SK-N-MC (cell line): ENCODE results near the gene GTF3C2.
"Not testable (repeated sequence)": the region's sequence is repeated elsewhere in the genome, so short reads cannot be mapped to it uniquely, and the experiment has no call there.

ENCODE experiments used
- DNase-seq: peaks from one replicate; pipeline ENCODE4 v3.0.0-alpha.2; 2011; ENCODE audit warnings: low read depth, low spot score
- H3K27ac ChIP-seq: fragments of 200-600 bp; sonication (generic); 2 replicates; pipeline ENCODE4 v1.5.1; 2016; ENCODE audit warnings: mixed run types
- H3K36me3 ChIP-seq: fragments of 200-600 bp; sonication (generic); 2 replicates; pipeline ENCODE4 v1.6.1; 2017; ENCODE audit warnings: antibody characterized with exemption, low read length, mixed read lengths; ENCODE audit not compliant: insufficient read depth
- H3K4me3 ChIP-seq: fragments of 200-600 bp; sonication (generic); 2 replicates; pipeline ENCODE4 v1.5.1; 2016
- H3K9ac ChIP-seq: fragments of 200-600 bp; sonication (generic); 2 replicates; pipeline ENCODE4 v1.8.0; 2017; ENCODE audit warnings: mixed run types, mixed read lengths; ENCODE audit not compliant: insufficient read length
- H3K9me3 ChIP-seq: fragments of 200-600 bp; sonication (generic); 2 replicates; pipeline ENCODE4 v1.6.1; 2017; ENCODE audit warnings: low read depth, mild to moderate bottlenecking, antibody characterized with exemption, low read length, moderate library complexity, mixed read lengths
- EZH2 ChIP-seq: fragments of 200-600 bp; sonication (generic); IDR thresholded peaks from one replicate; pipeline ENCODE4 v1.6.1; 2017; ENCODE audit warnings: antibody characterized with exemption
- FOXP2 ChIP-seq: optimal IDR thresholded peaks from 2 replicates; pipeline ENCODE3; 2011; ENCODE audit warnings: mild to moderate bottlenecking, moderate library complexity; ENCODE audit not compliant: insufficient read depth; ENCODE audit errors: extremely low read length, control extremely low read depth
- POLR2AphosphoS5 ChIP-seq: IDR thresholded peaks from 2 replicates; pipeline ENCODE4 v1.6.1; 2012; ENCODE audit warnings: mild to moderate bottlenecking, low read depth, low read length, borderline replicate concordance

GTF3C2 gene

DNA sequence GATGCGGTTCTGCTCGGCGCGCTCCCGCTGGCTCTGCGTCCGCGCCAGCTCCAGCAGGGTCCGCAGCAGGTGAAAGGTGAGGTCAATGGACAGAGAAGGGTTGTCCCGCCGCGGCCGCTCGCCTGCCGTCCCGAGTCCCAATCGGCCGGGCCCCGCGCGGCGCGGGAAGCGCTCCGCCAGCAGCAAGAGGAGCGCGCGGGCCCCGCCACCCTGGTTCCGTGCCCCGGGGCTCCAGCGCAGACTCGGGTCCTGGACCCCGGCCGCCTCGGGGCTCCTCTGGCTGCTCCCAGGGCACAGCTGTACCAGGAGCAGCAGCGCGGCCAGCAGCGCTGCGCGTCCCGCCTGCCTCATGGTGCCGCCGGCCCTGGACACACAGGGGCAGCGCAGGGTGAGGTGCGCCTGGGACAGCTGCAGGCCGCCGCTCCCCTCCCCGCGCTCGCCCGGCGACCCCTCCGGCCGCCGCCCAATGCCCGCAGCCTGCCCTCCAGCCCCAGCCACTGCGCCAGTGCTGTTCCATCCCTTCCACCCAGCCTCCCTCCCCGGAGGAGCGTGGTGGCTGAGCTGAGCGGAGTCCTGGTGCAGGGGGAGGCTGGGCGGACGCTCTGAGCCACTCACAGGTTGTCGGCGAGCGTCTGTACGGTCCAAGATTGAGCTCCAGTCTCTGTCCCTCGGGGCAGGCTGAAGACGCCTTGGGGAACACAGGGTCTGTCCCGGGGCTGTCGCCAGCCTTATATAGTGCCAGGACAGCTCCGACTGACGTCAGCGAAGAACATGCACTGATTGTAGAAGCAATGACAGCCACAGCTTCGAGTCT, 48.8 kb downstream of the GTF3C2 start:
- TF ChIP-seq EZH2: no peak
- TF ChIP-seq FOXP2: no peak
- no peak for TF ChIP-seq POLR2AphosphoS5
- no peaks in the 10 kb centered on the region for H3K9me3 ChIP-seq
- no peaks in the 10 kb centered on the region for H3K36me3 ChIP-seq
- DNase-seq: no peak
- peak overlapping the region; percentile 30; the same call in 1 of the 2 replicates for H3K4me3 ChIP-seq
- no peak overlapping the region for H3K27ac ChIP-seq
- no peak overlapping the region for H3K9ac ChIP-seq

DNA sequence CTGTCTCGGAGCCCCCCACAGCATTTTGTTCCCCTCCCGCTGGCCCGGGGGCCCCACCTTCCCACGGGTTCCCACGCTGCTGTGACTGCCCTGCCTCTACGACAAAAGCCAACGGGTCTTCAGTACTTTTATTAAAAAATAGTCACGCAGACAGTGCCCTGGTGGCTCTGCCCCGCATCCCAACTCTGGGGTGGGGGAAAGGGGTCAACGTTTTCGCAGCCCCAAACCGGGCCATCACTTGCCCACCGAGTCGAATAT, 49.3 kb downstream of the GTF3C2 start:
- no peak for DNase-seq
- no peaks in the 10 kb centered on the region for H3K36me3 ChIP-seq
- H3K27ac ChIP-seq: no peak overlapping the region
- no peak overlapping the region for H3K9ac ChIP-seq
- H3K4me3 ChIP-seq: peak overlapping the region; percentile 30; the same call in 1 of the 2 replicates
- no peaks in the 10 kb centered on the region for H3K9me3 ChIP-seq
- no peak for TF ChIP-seq POLR2AphosphoS5
- TF ChIP-seq EZH2: no peak
- no peak for TF ChIP-seq FOXP2

DNA sequence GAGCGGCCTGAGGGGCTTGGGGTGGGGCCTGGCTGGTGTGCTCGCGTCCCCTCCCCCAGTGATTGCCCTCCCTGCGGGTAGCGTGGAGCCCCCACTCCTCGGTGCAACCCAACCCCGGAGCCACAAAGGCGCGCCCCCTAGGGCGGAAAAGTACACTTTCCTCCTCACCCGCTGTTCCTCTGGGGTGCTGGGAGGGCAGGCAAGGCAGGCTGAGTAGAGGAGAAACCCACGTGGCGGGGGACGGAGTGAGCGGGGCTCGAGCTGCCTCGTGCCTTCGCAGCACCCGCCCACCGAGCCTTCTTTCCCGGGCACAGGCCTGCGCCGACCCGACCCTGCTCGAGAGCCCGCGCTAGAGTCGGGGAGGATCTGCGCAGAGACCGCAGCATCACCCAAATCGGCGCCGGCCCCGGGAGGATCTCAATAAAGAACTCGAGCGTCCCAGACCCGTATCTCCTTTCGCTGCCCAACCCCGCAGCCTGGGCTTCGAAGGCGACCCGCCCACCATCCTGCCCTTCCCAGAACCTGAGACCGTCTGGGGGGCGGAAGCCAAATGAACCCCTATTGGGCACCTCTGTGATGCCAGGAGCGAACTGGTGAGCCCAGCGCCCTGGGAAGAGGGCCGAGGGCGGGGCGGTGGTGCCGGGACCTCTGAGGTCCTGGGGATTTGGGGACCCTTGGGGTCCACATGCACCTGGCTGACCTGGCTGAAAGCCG, 49.8 kb downstream of the GTF3C2 start:
- Histone ChIP-seq H3K36me3 (no peaks in the 10 kb centered on the region), H3K4me3 (peak overlapping the region; percentile 30; the same call in 1 of the 2 replicates), H3K9ac (no peak overlapping the region), H3K9me3 (no peaks in the 10 kb centered on the region), H3K27ac (no peak overlapping the region)
- DNase-seq: no peak
- TF ChIP-seq FOXP2 (no peak), POLR2AphosphoS5 (no peak), EZH2 (no peak)

DNA sequence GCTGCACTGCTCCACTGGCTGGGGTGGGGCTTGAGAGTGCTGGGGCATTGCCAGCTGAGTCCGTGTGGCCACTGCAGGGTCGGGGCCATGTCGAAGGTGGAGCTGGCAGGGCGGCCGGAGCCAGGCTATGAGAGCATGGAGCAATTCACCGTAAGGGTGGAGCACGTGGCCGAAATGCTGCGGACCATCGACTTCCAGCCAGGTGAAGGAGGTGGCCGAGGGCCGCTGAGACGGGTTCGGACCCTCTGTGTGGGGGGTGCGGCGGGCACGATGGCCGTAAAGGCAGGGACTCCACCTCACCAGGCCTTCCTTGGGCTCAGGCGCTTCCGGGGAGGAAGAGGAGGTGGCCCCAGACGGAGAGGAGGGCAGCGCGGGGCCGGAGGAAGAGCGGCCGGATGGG, 50.4 kb downstream of the GTF3C2 start:
- H3K9me3 ChIP-seq: no peaks in the 10 kb centered on the region
- TF ChIP-seq FOXP2 (no peak), EZH2 (no peak), POLR2AphosphoS5 (no peak)
- H3K4me3 ChIP-seq: no peak overlapping the region
- no peak for DNase-seq
- no peak overlapping the region for H3K9ac ChIP-seq
- no peaks in the 10 kb centered on the region for H3K36me3 ChIP-seq
- H3K27ac ChIP-seq: no peak overlapping the region

DNA sequence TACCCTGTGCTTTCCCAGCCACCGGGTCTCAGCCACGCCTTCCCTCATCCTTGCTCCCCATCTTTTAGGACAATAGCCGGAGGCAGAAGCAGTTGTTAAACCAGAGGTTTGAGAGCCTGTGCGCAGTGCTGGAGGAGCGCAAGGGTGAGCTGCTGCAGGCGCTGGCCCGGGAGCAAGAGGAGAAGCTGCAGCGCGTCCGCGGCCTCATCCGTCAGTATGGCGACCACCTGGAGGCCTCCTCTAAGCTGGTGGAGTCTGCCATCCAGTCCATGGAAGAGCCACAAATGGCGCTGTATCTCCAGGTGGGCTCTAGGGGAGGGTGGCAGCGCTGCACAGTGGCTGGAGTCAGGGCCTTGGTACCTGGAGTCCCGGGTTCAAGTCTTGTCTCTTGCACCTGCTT, 51.0 kb downstream of the GTF3C2 start:
- H3K4me3 ChIP-seq: no peak overlapping the region
- no peak for DNase-seq
- H3K9me3 ChIP-seq: no peaks in the 10 kb centered on the region
- no peak overlapping the region for H3K9ac ChIP-seq
- H3K27ac ChIP-seq: no peak overlapping the region
- TF ChIP-seq FOXP2 (no peak), POLR2AphosphoS5 (no peak), EZH2 (no peak)
- no peaks in the 10 kb centered on the region for H3K36me3 ChIP-seq

DNA sequence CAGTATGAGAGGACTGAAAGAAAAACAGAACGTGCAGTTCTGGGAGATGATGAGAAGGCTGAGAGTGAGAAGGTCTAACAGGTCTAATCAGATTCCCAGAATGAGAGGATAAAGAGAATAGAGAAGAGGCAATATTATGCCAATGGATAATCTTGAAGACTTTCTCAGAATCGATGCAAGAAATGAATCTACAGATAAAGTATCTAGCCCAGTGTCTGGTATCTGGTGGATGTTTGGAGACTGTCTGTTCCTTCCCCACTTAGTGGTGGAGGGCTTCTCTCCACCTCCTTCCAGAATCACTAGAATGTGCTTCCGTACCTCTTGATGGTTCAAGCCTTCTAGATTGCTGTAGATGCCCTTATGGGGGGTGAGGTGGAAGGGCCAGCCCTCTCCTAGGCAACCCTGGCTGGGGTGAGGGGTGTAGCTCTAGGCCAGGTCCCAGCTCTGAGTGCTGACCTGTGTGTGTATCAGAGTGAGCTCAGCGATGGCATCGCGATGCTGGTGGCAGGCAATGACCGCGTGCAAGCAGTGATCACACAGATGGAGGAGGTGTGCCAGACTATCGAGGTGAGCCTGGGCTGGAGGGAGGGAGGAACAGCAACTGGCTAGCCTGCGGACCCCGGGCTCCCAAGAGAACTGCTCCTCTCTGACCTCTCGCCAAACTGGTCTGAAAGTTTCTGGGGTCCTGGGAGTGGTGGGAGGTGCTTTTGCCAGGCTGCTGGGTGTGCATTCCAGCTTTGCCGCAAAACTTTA, 51.9 kb downstream of the GTF3C2 start:
- TF ChIP-seq FOXP2: no peak
- no peak for TF ChIP-seq POLR2AphosphoS5
- TF ChIP-seq EZH2: no peak
- no peak for DNase-seq
- no peaks in the 10 kb centered on the region for H3K36me3 ChIP-seq
- no peaks in the 10 kb centered on the region for H3K9me3 ChIP-seq
- no peak overlapping the region for H3K9ac ChIP-seq
- H3K27ac ChIP-seq: no peak overlapping the region
- H3K4me3 ChIP-seq: no peak overlapping the region

DNA sequence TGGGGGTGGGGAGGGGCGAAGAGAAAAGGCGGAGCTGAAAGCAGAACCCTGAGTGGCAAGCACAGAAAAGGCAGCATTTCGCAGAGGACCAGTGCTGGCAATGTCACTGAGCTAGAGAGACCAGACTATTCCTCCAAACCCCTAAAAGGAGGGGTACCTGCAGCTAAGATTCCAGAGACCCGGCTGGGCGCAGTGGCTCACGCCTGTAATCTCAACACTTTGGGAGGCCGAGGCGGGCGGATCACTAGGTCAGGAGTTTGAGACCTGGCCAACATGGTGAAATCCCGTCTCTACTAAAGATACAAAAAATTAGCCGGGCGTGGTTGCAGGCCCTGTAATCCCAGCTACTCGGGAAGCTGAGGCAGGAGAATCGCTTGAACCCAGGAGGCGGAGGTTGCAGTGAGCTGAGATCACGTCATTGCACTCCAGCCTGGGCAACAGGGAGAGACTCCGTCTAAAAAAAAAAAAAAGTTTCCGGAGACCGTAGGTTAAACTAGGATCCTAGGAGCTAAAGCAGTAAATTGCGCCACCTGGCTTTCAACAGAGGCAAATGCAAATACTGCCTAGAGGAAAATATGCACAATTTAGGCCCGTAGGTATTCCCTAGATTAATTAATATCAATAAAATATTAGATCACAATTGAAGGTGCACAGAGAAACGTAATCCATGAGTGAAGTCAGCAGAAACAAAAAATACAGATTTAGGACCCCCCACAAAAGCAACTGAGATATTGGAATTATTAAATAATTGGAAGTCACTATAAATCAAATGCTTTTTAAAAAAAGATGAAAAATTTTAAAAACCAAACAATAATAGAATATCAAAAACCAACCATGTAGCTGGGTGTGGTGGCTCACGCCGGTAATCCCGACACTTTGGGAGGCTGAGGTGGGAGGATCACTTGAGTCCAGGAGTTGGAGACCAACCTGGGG, 53.2 kb downstream of the GTF3C2 start:
- TF ChIP-seq POLR2AphosphoS5 (no peak), FOXP2 (no peak), EZH2 (no peak)
- no peaks in the 10 kb centered on the region for H3K9me3 ChIP-seq
- H3K4me3 ChIP-seq: peak overlapping the region; percentile 71
- H3K9ac ChIP-seq: peak overlapping the region; percentile 28
- H3K36me3 ChIP-seq: no peaks in the 10 kb centered on the region
- DNase-seq: peak; percentile 50
- H3K27ac ChIP-seq: no peak overlapping the region

DNA sequence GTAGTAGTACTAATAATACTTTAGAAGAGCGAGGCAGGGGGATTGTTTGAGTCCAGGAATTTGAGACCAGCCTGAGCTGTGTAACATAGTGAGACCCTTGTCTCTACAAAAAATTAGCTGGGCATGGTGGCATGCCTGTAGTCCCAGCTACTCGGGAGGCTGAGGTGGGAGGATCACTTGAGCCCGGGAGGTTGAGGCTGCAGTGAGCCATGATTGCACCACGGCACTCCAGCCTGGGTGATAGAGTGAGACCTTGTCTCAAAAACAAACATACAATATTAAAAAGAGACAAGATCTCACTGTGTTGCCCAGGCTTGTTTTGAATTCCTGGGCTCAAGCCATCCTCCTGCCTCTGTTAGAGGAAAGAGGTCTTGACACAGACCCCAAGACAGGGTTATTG, 56.0 kb downstream of the GTF3C2 start:
- DNase-seq, H3K9ac ChIP-seq, H3K9me3 ChIP-seq, H3K27ac ChIP-seq, H3K4me3 ChIP-seq, H3K36me3 ChIP-seq: not testable (repeated sequence)
